HG03342 (cell line): Measurements from ENCODE around the gene TMEM269.
A peak's percentile ranks its signal among the peaks of the same experiment; 100 is the strongest.
"Not testable (repeated sequence)": the region's sequence is repeated elsewhere in the genome, so short reads cannot be mapped to it uniquely, and the experiment has no call there.

Experiments
- ATAC-seq: cut with Tn5 transposase; IDR thresholded peaks from one replicate; pipeline ENCODE4 v1.9.1; 2021; ENCODE audit warnings: mild to moderate bottlenecking, moderate library complexity; ENCODE audit not compliant: unreplicated experiment

Gene TMEM269

GRCh38 chr1:42773420-42773819, 11.4 kb upstream of the TMEM269 start:
- no peak for ATAC-seq

DNA sequence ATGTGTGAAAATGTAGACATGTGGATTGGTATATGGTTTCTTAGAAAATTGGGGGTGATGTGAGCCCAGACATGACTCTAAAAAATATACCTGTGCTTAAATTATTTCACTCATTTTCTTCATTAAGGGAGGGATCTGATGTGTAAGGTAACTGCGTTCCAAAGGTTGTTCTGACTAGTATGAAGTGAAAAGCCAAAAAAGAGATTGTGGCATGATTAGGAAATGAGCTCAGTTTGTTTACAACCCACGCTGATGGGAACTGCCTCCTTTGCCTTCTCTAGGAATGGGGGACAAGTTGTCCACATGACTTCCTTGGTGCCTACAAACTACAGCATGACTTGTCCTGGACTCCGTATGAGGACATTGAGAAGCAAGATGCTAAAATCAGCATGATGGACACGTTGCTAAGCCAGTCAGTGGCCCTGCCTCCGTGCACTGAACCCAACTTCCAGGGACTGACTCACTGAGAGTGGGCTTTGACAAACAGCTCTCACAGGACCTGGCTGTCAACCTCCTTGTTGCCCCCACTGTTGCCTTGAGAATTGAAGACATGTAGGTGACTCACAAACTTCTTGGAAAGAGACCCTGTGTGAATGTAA, 9.8 kb upstream of the TMEM269 start:
- no peak for ATAC-seq

GRCh38 chr1:42776502-42776901, 8.3 kb upstream of the TMEM269 start:
- no peak for ATAC-seq

DNA sequence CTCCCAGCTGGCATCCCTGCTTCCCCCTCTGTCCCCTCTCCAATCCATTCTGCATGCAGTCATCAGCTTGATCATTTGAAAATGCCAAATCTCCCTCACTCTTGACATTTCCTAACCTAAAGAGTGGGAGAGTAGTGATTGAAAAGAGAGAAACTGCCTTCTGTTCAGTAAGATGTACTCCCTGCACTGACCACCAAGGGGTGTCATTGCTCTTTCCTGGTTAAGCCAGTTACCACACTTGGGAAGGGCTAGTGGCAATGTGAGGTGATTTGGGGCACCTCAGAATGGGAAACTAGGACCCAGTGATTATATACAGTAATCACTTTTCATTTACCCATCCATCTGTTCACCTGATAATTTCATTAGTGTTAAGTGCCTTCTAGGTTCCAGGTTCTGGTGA, 6.9 kb upstream of the TMEM269 start:
- no peak for ATAC-seq

GRCh38 chr1:42779725-42780124, 5.1 kb upstream of the TMEM269 start:
- ATAC-seq: no peak

GRCh38 chr1:42780176-42780575, 4.6 kb upstream of the TMEM269 start:
- no peak for ATAC-seq

DNA sequence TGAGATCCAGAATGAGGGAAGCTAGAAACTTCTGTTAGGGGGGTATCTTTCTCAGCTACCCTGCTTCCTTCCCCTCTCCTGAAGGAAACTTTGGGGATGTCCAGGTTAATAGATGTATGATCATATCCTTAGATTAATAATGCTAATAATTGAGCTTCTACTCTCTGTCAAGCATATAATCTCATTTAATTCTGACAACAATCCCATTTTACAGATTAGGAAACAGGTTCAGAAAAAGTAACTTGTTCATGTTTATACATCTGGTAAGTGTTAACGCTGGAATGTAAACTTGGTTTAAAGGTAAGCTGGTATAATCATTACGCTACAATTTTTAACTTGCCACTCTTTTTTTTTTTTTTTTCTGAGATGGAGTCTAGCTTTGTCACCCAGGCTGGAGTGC, 1.7 kb upstream of the TMEM269 start:
- no peak for ATAC-seq

DNA sequence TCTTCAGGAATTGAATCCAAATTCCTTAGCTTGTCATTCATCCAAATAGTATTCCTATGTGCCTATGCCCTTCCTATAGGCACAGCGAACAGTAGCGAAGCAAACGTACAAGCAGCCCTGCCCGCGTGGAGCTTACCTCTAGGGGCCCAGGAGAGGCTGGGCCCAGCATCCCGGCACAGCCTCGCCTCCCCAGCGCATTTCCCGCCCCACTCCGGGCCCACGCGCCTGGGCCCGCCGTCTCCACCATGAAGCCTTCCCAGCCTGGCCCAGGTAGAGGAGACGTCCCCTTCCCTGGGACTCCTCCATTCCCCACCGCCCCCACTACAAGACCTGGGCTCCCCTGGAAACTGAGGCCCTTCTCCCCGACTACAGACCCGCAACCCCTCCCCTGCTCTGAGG, 245 bp upstream of the TMEM269 start:
- no peak for ATAC-seq

GRCh38 chr1:42786097-42786496, 1.3 kb downstream of the TMEM269 start:
- no peak for ATAC-seq

GRCh38 chr1:42788021-42788420, 3.2 kb downstream of the TMEM269 start:
- ATAC-seq: no peak

- ATAC-seq: no peak
Measured at GRCh38 chr1:42793824-42794223, 9.0 kb downstream of the TMEM269 start.

- ATAC-seq: no peak
Measured at GRCh38 chr1:42797414-42797813, 12.6 kb downstream of the TMEM269 start.

- ATAC-seq: no peak
Measured at GRCh38 chr1:42797979-42798378, 13.2 kb downstream of the TMEM269 start.

GRCh38 chr1:42801832-42802473, 17.2 kb downstream of the TMEM269 start:
- no peak for ATAC-seq

DNA sequence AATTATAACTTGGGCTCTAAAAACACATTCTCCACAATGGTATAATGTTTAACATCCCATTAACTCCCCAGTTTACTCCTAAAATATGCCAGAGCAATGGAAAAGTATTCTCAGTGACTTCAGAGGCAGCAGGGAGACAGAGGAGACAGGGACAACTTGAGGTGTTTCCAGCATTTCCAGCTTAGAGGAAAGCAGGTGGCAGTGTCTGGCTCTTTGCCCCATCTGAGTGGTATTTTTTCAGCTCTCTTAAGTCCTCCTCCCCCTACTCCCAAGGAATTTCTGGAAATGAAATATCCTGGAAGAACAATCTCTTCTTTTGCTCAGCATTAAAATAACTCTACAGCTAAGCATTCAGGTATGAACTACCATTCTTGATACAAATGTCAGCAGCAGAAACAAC, 21.4 kb downstream of the TMEM269 start:
- no peak for ATAC-seq

DNA sequence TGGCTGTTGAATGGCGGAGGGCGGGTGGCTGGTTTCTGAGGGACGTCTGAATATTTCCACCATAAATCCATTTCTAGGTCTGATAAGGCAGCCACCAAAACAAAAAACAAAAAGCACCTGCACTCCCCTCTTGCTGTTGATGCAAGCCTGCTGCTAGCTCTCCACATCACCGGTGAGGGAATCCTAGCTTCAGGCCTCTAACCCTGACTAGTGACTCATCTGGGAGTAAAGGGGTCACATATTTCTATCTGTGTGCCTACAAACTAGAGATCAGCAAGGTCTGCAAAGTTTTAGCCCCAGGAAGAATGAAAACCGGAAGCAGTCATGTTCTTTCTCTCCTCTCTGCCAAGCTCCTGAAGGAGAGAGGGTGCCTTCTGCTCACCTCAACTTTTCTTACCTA, 21.8 kb downstream of the TMEM269 start:
- no peak for ATAC-seq

- no peak for ATAC-seq
Measured at GRCh38 chr1:42807056-42807668, 22.4 kb downstream of the TMEM269 start.

- ATAC-seq: not testable (repeated sequence)
Measured at GRCh38 chr1:42814815-42815214, 30.0 kb downstream of the TMEM269 start.

GRCh38 chr1:42815941-42816584, 31.3 kb downstream of the TMEM269 start:
- ATAC-seq: peak; percentile 7

- ATAC-seq: peak; percentile 72
Measured at GRCh38 chr1:42816585-42817439, 32.0 kb downstream of the TMEM269 start, which contains the start of the genes ERMAP and SVBP. Gene ERMAP (plus strand): TSS chr1:42817122. CDS start chr1:42830449, 13,327 bp downstream. Gene SVBP (minus strand): TSS chr1:42817397. CDS start chr1:42816544, 853 bp downstream.

- no peak for ATAC-seq
Measured at GRCh38 chr1:42817440-42817767, 32.6 kb downstream of the TMEM269 start.
